GM18868 (cell line): ENCODE measurements around the gene LEMD1.

Experiments used
- ATAC-seq: cut with Tn5 transposase; IDR thresholded peaks from one replicate; pipeline ENCODE4 v1.9.1; 2021; ENCODE audit warnings: mild to moderate bottlenecking, moderate library complexity; ENCODE audit not compliant: unreplicated experiment

Gene LEMD1

GRCh38 chr1:205421798-205422197 lies at the start of gene LEMD1:
Gene LEMD1 (minus strand): TSS chr1:205422056. CDS start chr1:205420536, 1,520 bp downstream.
- ATAC-seq = no peak

GRCh38 chr1:205470131-205470530 lies 48.3 kb upstream of the LEMD1 start:
- no peak for ATAC-seq

- ATAC-seq = no peak
Measured at GRCh38 chr1:205466595-205467220, 44.9 kb upstream of the LEMD1 start.

GRCh38 chr1:205465392-205465791 lies 43.5 kb upstream of the LEMD1 start:
- no peak for ATAC-seq

- ATAC-seq = no peak
Measured at GRCh38 chr1:205458777-205459566, 37.1 kb upstream of the LEMD1 start.

GRCh38 chr1:205456868-205457745 lies 35.3 kb upstream of the LEMD1 start:
- no peak for ATAC-seq

- ATAC-seq = no peak
Measured at GRCh38 chr1:205456383-205456867, 34.6 kb upstream of the LEMD1 start.

- ATAC-seq = no peak
Measured at GRCh38 chr1:205455581-205456382, 33.9 kb upstream of the LEMD1 start, which contains the start of gene BLACAT1. Gene BLACAT1 (minus strand): TSS chr1:205456045.

- ATAC-seq = no peak
Measured at GRCh38 chr1:205454903-205455335, 33.1 kb upstream of the LEMD1 start.

GRCh38 chr1:205453466-205453865 lies 31.6 kb upstream of the LEMD1 start:
- no peak for ATAC-seq

- ATAC-seq = no peak
Measured at GRCh38 chr1:205452933-205453332, 31.1 kb upstream of the LEMD1 start.

GRCh38 chr1:205452364-205452763 lies 30.5 kb upstream of the LEMD1 start:
- no peak for ATAC-seq

GRCh38 chr1:205451759-205452164 lies 29.9 kb upstream of the LEMD1 start:
- ATAC-seq = no peak

- ATAC-seq = no peak
Measured at GRCh38 chr1:205451202-205451601, 29.3 kb upstream of the LEMD1 start.

GRCh38 chr1:205450448-205450847 lies 28.6 kb upstream of the LEMD1 start:
- ATAC-seq = no peak

GRCh38 chr1:205449750-205450443 lies 28.0 kb upstream of the LEMD1 start:
- peak; percentile 43 for ATAC-seq

- ATAC-seq = no peak
Measured at GRCh38 chr1:205449254-205449749, 27.4 kb upstream of the LEMD1 start.

- ATAC-seq = no peak
Measured at GRCh38 chr1:205448540-205449253, 26.8 kb upstream of the LEMD1 start.
